Measurements from ENCODE around the gene ORC1.

Gene ORC1

DNA sequence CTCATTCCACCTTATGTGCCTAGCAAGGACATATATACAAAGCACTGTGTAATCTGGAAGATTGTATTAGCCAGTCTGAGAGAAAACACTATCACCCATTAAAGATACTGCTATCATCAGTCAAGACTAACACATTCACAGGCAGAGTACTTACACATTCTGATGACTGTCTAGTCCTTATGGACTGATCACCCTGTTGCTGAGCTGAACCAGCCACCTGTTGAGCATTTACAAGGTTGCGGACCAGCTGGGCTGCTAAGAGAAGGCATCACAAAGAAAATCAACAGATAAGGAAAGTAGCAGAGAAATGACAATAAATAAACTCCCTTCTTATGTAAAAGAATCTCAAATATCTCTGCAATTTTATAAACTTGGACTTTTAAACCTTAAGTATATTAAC lies 31.0 kb upstream of the ORC1 start:
- DNase-seq (ENCODE audit: extremely low read depth, insufficient read length), result no peak
- H3K27me3 ChIP-seq (replicated peaks; ENCODE audit: control insufficient read depth, insufficient read depth, low read length), result no peaks in the 10 kb centered on the region
- no peak overlapping the region for H3K4me3 ChIP-seq (replicated peaks; ENCODE audit: low read depth, low read length)
- TF ChIP-seq, protein P1, sequence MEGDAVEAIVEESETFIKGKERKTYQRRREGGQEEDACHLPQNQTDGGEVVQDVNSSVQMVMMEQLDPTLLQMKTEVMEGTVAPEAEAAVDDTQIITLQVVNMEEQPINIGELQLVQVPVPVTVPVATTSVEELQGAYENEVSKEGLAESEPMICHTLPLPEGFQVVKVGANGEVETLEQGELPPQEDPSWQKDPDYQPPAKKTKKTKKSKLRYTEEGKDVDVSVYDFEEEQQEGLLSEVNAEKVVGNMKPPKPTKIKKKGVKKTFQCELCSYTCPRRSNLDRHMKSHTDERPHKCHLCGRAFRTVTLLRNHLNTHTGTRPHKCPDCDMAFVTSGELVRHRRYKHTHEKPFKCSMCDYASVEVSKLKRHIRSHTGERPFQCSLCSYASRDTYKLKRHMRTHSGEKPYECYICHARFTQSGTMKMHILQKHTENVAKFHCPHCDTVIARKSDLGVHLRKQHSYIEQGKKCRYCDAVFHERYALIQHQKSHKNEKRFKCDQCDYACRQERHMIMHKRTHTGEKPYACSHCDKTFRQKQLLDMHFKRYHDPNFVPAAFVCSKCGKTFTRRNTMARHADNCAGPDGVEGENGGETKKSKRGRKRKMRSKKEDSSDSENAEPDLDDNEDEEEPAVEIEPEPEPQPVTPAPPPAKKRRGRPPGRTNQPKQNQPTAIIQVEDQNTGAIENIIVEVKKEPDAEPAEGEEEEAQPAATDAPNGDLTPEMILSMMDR (IDR thresholded peaks at IDR 0.05; ENCODE audit: insufficient read depth, low read length, poor library complexity, severe bottlenecking), result no peak
- H3K36me3 ChIP-seq (ENCODE audit: control insufficient read depth, insufficient read depth, low read length), result peaks cover 4% of the 10 kb centered on the region

DNA sequence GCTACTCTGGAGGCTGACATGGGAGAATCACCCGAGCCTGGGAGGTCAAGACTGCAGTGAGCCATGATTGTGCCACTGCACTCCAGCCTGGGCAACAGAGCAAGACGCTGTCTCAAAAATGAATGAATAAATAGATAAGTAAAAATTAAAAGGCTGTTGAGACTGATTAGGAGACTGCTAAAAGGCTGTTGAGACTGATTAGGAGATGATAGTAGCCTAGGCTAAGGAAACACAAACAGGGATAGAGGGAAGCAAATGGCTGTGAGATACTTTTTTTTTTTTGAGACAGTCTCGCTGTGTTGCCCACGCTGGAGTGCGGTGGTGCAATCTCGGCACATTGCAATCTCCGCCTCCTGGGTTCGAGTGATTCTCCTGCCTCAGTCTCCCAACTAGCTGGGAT lies 28.6 kb upstream of the ORC1 start:
- DNase-seq (ENCODE audit: extremely low read depth, insufficient read length), result no peak
- H3K4me3 ChIP-seq (replicated peaks; ENCODE audit: low read depth, low read length), result no peak overlapping the region
- H3K27me3 ChIP-seq (replicated peaks; ENCODE audit: control insufficient read depth, insufficient read depth, low read length), result no peaks in the 10 kb centered on the region
- TF ChIP-seq, protein P1 (IDR thresholded peaks at IDR 0.05; ENCODE audit: insufficient read depth, low read length, poor library complexity, severe bottlenecking), result no peak
- peaks cover 4% of the 10 kb centered on the region for H3K36me3 ChIP-seq (ENCODE audit: control insufficient read depth, insufficient read depth, low read length)

DNA sequence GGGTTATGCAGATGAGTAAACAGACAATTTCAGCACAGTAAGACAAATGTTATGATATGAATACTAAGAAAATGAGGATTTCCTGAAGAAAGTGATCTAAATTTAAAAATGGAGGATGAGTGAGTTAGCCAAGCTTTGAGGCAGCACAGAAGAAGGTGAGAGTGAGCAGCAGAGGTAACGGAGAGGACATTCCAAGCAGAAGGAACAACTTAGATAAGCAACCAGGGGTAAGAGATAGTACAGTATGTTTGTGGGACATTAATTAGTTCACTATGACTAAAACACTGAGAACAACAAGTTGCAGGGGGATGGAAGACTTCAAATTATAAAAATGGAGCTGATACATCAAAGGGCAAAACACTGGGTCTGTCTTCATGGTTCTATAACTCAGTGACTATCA lies 22.9 kb upstream of the ORC1 start:
- Histone ChIP-seq H3K4me3 (replicated peaks; ENCODE audit: low read depth, low read length) (no peak overlapping the region), H3K36me3 (ENCODE audit: control insufficient read depth, insufficient read depth, low read length) (peaks cover 4% of the 10 kb centered on the region), H3K27me3 (replicated peaks; ENCODE audit: control insufficient read depth, insufficient read depth, low read length) (no peaks in the 10 kb centered on the region)
- TF ChIP-seq, protein P1 (IDR thresholded peaks at IDR 0.05; ENCODE audit: insufficient read depth, low read length, poor library complexity, severe bottlenecking), result no peak
- no peak for DNase-seq (ENCODE audit: extremely low read depth, insufficient read length)

DNA sequence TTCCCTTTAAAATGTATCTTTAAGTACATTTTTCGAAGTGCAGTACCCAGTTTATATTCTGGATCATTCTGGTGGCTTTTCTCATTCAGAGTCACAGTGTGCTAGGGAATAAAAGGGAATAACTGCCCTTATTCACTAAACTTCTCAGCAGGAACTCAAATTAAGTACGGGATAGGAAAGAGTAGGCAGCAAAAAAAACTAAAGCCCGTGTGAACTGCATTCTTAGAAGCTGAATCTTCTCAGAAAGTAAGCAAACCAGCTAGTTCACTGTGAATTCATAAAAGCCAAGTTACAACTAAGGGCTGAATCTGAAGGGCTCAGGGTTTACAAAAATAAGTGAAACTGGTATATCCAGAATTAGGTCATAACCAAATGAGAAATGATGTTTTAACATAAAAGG lies 22.1 kb upstream of the ORC1 start:
- TF ChIP-seq, protein P1 (IDR thresholded peaks at IDR 0.05; ENCODE audit: insufficient read depth, low read length, poor library complexity, severe bottlenecking), result no peak
- Histone ChIP-seq H3K4me3 (replicated peaks; ENCODE audit: low read depth, low read length) (no peak overlapping the region), H3K36me3 (ENCODE audit: control insufficient read depth, insufficient read depth, low read length) (peaks cover 4% of the 10 kb centered on the region), H3K27me3 (replicated peaks; ENCODE audit: control insufficient read depth, insufficient read depth, low read length) (no peaks in the 10 kb centered on the region)
- no peak for DNase-seq (ENCODE audit: extremely low read depth, insufficient read length)

DNA sequence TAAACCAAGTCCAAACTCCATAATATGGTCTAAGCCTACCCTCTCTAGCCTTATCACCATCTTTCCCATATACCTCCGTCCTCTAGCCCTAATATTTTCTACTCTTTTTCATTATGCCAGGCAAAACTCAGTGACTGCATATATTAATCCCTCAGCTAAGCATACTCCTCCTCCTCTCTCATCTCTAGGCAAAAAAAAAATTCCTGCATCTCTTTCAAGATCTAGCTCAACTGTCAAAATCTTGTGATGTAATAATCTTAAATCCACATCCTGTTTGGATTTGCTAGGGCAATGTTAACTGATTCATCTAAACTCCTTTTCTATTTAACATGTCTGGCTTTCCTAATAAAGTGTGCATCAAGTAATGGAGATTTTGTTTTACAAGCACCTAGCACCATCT lies 20.6 kb upstream of the ORC1 start:
- Histone ChIP-seq H3K4me3 (replicated peaks; ENCODE audit: low read depth, low read length) (no peak overlapping the region), H3K36me3 (ENCODE audit: control insufficient read depth, insufficient read depth, low read length) (no peaks in the 10 kb centered on the region; the same call in 1 of the 2 replicates), H3K27me3 (replicated peaks; ENCODE audit: control insufficient read depth, insufficient read depth, low read length) (no peaks in the 10 kb centered on the region)
- TF ChIP-seq, protein P1 (IDR thresholded peaks at IDR 0.05; ENCODE audit: insufficient read depth, low read length, poor library complexity, severe bottlenecking), result no peak
- no peak for DNase-seq (ENCODE audit: extremely low read depth, insufficient read length)

DNA sequence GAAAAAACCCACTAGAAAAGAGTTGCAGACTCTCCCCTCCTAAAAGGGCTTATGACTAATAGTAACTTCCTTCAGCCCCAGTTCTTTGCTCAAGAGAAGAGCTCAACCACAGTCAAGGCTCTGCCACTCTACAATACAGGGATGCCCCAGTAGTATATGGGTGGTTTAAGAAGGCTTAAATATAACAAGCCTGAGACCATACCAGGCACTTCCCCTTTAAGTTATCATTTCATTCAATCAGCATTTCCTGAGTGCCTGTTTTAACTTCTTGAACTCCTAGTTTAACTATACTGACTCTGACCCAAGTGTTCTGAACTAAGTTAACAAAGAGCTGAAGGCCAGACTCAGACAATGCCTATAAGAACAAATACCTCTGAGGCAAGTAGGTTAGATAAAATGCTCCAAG lies 20.0 kb upstream of the ORC1 start:
- Histone ChIP-seq H3K27me3 (replicated peaks; ENCODE audit: control insufficient read depth, insufficient read depth, low read length) (no peaks in the 10 kb centered on the region), H3K4me3 (replicated peaks; ENCODE audit: low read depth, low read length) (no peak overlapping the region), H3K36me3 (ENCODE audit: control insufficient read depth, insufficient read depth, low read length) (no peaks in the 10 kb centered on the region; the same call in 1 of the 2 replicates)
- TF ChIP-seq, protein P1 (IDR thresholded peaks at IDR 0.05; ENCODE audit: insufficient read depth, low read length, poor library complexity, severe bottlenecking), result no peak
- DNase-seq (ENCODE audit: extremely low read depth, insufficient read length), result no peak
